C1 segment of cervical spinal cord (tissue), 14 donors: ENCODE measurements around the gene IGSF21.

ENCODE experiments used
- DNase-seq, 14 donors: peaks; one replicate each; lab custom pipeline; 2025; lab: John Stamatoyannopoulos, UW

The IGSF21 gene

DNA sequence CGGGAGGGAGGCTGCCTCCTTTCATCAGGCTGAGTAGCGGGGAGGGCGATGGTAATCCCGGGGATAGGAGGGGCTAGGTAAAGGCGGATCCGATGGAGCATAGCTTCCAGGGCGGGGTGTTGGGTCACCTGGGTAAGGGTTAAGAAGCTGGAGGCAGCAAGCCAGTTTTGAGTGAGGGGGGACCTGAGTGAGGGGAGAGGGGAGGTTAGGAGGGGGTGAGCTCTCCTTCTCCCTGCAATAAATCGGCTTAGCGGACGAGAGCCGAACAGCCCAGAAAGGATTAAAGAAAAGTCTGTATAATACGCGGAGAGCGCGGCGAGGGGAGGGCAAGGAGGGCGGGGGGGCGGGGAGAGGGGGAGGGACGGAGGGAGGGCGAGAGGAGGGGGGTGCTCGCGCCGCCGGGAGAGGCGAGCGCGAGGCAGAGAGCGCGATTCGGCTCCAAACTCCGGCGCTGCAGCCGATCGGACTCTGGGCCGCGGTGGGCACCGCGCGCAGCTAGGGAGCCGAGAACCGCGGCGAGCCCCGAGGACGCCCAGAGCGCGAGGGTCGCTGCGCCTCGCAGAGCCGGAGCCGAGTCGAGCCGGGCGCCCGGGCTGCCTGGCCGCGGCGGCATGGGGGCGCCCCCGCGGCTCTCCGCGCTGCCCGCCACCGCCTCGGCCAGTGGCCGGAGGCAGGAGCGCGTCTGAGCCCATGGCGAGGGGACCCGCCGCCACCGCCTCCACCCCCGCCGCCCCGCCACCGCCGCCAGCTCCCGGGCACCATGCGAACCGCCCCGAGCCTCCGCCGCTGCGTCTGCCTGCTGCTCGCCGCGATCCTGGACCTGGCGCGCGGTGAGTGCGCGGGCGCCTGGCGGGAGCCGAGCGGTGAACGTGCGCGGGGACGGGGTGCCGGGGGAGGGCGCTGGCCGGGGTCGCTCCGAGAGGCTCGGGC lies at the start of gene IGSF21:
TSS of gene IGSF21 (plus strand) at position 430 of the 930 bp plus-strand sequence. CDS start at position 761, 331 bp downstream.
- peak in 4 of 14 donors; percentile 15 to 73 (median 31) for DNase-seq

DNA sequence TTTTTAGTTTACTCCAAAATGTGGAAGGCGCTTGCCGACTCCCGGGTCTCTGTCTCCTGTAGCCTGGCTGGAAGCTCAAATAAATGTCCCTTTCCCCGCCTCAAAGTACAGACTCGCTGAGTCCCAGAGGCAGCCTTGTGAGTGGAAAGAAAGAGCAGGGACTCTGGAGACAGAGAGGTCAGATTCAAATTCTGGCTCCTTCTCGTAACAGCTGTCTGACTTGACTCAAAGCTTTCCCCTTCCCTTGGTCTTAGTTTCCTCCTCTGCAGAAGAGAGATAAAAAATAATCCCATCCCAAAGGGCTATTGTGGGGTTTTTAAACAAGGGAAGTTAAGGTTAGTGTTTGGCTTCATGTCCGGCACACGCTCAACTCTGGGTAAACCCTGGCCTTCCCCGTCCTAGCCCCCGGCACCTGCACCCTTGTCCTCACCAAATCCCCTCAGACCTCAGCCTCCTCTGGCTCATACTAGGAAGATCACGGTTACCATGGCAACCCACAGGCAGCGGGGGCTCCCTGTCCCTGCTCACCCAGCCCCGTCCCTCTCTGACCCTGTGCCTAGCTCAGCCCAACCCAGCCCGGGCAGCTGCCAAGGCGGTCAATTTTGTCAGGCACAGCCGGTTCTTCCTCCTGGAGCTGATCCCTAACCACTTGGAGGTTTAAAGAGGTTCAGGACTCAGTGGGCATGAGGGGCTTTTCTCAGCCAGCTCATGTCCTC lies 49.2 kb upstream of the IGSF21 start:
- DNase-seq: no peak

DNA sequence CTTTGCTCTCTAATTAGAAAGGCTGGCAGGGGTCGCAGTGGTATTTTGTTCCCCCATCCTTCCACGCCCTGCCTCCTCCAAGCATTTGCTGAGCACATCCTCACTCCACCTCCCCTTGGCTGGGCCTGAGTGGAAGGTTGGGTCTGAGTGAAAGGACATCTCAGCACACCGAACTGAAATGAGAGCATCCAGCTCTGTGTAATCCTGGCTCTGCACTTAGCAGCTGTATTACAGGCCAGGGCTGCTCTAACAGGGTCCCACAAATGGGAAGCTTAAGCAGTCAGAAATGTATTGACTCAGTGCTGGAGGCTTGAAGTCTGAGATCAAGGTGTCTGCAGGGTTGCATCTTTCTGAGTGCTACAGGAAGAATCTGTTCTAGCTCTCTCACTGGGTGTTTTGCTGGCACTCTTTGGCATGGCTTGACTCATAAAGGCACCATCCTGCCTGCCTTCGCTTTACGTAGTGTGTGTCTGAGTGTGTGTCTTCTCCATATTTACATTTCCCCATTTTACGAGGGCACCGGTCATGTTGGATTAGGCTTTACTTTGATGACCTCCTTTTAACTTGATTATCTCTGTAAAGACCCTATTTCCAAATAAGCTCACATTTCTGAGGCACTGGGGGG lies 48.5 kb upstream of the IGSF21 start:
- DNase-seq: no peak

DNA sequence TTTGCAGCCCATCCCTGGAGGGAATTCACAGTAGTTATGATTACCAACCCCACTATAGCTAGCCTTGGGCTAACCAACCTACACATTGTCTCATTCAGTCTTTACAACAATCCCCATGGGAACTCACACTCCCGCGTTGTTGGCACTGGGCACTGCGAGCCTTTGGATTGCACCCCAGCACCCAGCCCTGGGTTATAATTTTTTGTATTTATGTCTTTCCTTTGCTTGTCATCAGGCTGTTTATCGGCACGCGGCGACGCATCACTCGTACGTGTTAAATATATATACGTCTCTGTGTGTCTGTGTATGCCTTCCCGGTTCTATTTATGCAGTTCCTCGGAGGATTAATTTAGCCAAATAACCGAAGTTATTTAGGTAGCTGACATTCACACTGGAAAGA lies 47.2 kb upstream of the IGSF21 start:
- DNase-seq: no peak

DNA sequence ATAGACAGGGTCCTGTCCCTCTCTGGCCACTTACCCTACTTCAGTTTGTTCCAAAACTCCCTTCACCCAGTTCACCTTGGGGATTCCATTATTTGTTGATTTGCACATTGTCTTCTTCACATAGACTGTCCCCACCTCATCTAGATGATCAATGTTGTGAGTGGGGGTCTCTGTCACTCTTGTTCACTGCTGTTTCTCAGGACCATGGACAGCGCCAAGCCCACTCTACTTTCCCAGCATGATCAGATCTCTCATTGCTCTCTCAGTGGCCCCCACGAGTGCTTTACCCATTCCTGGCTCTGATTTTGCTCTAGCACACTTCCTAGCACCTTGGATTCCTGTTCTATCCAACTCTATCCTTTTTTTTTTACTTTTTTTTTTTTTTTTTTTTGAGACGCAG lies 45.4 kb upstream of the IGSF21 start:
- no peak for DNase-seq

DNA sequence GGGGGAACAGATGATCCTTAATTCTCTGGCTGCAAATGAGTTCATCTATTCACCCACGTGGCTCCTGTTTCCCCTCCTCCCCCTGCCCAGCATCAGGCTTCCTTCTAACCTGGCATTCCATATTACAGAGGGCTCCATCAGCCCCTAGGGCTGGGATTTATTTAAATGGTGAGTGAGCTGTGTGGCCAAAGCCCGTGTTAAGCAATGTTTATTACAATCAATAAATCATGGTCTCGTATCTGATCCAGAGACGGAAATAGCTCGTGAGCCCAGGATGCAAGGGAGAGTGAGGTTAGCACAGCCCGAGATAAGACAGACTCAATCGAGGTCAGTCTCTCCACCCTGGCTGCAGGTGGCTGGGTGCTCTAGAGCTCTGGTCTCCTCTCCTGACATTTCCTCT lies 43.1 kb upstream of the IGSF21 start:
- no peak for DNase-seq

DNA sequence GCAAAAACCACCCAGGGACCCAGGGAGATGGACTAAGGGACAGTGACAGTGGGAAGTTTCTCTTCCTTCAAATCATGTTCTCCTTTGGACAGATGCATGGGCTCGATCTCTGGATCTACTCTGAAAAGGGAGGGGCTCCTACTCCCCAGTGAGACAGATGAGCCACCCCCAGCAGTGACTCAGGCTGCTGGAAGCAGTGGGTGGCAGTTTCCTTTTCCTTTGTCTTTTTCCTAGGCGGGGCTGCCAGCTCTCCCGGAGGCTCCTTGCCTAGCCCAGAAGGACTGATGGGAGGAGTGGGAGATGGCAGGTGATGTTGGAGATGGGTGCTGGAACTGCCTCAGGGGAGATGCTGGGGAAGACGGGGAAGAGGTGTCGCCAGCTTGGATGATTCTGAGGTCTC lies 41.0 kb upstream of the IGSF21 start:
- no peak for DNase-seq

DNA sequence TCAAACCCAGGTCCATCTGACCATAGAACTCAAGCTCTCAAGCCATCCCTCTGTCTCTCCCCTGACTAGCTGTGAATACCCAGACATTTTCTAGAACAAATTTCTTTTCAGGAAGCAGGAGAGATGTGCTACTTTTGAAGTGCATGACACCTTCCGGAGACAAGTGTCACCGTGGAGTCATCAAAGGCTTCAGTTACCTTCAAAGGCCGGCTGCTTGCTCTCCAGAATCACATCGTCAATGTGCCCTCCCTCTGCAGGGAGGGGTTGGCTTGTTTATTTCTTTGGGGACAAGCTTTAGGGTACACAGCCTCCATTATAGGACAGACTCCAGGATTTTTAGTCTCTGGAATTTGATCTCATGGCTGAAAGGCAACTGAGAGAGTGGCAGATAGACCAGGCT lies 37.7 kb upstream of the IGSF21 start:
- no peak for DNase-seq

DNA sequence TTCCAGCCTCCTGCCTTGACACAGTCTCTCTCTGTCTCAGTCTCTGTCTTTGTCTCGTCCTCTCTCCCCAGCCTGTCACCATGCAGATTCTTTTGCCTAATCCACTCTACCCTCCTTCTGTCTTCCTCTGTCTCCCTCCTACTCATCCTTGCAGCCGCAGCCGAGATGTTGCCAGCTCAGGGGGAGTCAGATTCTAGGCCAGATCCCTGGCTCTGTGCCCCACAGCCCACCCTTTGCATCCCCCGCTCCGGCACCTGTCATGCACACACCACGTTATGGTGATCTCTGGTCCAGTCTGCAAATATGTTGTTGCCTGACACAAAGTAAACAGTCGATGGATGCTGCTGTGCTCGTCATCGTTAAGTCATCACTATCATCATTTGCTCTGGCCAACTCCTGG lies 35.5 kb upstream of the IGSF21 start:
- no peak for DNase-seq

DNA sequence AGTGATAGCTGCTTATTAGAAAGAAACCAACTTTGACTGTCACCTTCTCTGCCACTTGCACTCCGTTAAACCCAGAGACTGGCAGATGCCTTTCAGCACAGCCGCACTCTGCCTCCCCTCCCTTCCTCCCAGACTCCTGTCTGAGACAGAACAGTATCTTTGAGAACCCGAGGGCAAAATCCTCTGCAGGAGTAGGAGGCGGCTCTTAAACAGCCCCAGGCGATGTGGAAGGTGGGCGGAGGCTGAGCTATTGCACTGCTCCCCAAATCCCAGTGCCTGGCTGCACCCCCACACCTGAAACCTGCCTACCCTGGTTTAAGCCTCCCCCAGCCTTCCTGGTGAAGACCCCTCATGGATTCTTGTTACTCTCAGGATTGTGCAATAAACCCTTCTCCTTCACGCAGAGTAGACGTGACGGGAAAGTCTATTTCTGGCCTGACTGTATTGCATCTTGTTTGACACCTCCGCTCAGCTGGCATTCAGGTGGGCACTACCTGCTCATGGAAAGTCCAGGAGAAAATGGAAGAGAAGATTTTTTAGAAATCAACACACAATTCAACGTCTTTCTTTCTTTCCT lies 34.4 kb upstream of the IGSF21 start:
- DNase-seq: no peak

DNA sequence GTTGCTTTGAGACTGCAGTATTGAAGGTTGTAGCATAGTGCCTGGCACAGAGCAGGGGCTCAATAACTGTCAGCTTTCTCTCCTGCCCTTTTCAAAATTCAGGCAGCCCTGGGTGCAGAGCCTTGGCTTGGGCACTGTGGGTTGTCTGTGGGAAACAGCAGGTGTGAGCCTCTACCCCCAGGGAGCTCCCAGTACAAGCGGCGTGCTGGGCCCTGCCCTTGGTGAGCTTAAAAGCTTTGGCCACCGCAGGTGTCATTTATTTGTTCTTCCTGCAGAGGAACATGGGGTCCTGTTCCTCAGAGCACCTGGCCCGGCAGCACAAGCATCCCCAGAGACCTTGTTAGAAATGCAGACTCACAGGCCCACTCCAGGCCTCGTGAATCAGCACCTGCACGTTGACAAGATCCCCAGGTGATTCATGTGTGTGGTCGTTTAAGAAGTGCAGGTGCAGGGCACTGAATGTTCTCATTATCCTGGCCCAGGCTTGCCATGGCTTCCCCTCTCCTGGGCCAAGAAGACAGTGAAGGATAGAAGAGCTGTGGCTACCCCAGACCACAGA lies 29.9 kb upstream of the IGSF21 start:
- DNase-seq: no peak

DNA sequence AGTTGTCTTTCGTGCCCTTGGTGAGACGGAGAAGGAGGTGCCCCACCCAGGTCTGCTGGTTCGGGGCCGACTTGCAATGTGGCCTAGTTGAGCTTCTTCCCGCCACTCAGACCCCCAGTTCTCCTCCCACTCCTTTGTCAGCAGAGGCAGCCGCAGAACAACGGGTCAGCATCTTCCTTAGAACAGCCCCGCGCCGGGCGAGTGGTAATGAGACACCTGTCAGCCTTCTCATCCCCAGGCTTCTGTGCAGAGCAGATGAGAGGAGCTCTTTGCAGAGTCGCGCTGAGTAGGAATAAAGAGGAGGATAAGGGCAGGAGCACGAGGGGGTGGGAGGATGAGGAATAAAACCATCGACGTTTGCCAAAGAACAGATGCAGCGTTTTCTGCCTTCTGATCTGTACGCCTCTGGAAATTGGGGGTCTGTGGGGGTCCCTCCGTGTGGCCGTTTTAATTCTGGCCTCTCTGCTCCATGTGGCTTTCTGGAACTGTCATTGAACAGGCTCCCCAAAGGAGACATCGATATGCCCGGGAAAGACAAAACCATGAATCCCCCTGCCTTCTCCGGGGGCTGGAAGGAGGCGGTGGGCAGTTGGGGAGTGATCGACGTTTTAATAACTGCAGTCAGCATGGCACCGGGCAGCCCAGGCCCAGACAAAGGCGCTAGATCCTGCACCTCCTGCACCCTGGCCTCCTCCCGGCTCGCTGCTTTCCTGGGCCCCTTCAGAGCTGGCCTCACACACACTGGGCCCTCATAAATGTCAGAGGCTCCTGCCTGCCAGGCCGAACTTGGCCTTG lies 27.5 kb upstream of the IGSF21 start:
- DNase-seq: no peak

DNA sequence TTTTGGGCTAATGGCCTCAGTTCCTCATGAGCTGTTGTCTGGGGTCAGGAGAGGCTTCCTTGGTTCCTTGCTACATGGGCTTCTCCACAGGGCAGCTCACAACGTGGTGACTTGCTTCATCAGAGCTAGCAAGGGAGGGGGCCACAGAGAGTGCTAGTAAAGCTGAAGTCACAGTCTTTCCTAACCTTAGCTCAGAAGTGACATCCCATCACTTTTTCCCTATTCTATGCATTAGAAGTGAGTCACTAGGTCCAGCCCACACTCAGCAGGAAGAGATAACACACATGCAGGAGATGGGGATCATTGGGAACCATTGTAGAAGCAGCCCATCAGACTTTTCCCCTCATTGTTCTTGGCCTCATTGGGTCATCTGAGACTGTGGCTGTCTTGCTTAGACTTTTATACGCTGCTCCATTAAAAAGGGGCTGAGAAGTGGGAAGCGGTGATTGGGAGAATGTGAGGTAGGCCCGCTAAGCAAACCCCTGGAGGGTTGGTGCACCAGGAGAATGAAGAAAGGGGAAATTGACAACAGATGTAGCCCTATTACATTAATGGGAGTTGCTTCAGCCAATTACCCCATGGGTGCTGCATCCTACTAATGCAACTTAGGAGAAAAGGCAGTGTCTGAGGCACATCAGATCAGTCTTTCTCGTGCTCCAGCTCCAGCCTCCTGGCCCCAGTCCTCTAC lies 22.1 kb upstream of the IGSF21 start:
- no peak for DNase-seq

DNA sequence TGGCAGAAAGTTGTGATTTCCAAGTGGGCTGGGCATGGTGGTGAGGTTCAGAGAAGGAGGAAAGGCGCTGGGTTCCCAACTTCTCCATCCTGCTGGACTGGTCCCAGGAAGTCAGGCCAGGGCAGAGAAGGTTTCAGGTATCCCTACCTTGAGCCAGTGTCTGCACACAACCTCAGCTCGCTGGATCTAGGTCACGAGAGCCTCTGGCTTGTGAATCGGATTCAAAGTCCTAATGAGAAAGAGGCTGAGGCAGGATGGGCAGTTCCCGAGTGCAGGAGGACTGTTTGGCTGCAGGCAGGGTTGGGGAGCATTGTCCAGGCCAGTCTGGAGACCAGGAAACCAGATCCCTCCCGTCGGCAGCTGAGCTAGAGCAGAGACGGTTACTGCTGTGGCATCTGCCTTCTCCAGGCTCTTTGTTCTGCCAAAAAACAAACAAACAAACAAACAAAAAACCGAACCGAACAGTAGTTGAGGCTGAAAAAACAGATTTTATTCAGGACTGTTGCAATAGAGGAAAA lies 19.5 kb upstream of the IGSF21 start:
- no peak for DNase-seq

DNA sequence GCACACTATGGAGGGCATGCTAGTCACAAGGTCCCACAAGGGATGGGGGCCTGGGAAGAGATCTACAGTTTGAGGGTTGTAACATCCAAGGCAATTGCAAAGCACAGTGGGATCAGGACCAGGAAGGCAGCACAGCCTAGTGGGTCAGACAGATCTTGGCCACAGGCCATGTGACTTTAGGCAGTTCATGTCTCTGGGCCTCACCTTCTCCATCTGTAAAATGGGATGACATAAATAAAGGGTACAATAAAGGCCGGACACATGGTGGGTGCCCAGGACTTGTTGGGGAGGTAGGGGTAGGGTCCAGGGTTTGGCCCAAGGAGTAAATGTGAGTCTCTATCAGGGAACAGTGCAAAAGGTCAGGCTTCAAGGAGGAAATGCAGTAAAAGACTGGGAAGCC lies 18.1 kb upstream of the IGSF21 start:
- DNase-seq: no peak

DNA sequence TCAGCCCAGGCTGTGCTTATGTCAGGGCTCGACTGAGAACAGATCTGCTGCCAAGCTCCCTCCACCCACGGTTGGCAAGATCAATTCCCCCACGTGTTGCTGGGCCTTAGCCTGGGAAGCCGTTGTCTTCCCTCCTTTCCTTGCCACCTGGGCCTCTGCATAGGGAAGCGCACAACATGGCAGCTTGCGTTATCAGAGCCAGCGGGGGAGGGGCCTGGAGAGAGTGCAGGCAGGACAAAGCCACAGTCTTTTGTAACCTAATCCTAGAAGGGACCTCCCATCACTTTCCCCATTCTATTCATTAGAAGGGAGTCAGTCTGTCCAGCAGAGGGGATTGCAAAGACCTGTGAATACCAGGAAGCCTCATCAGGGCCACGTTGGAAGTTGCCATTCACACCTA lies 17.0 kb upstream of the IGSF21 start:
- no peak for DNase-seq

DNA sequence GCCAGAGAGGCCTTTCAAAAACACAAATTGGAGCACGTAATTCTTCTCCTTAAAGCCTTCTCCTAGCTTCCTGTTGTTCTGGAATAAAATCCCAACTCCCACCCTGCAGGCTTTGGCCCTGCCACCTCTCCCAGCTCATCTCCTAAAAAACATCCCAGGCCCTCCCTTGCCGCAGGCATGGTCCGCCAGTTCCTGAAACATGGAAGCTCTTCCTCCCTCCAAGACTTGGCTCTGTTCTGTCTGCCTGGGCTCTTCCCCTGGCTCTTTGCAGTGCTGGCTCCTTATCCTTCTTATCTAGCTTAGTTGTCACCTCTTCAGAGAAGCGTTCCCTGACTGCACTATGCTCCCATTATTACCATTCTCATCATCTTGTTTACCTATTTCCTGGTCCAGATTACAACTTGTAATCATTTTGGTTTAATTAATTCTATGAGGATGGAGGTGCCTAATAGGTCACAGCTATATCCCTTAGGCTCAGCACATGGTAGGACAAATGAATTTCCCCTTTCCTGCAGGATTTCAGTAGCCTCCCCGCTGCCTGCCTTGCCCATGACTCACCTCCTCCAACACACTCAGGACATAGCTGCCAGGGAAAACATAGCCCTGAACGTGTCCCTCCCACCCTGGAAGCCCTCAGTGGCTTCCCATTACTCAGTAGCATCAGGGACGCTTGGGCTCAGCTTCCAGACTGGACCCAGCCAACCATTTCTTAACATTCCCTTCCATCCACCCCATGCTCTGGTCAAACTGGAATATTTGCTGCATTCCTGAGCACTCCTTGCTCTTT lies 15.7 kb upstream of the IGSF21 start:
- no peak for DNase-seq

DNA sequence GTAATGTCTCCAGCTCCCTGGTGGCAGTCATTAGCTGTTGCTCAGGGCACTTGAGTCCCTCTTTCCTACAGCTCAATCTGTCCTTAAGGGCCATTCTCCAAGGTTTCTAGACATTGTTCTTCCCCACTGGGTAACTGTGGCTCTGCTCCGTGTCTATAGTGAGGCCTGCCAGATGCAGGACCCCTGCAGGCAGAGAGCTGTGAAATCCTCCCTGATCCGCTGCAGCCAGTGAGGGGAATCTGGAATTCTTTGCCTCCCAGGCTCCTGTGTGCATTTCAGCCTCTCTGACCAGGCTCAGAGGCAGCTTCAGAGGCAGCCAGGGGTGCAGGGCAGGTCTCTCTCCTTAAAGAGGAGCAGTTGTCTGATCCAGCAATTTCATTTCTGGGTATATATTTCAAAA lies 14.4 kb upstream of the IGSF21 start:
- no peak for DNase-seq

DNA sequence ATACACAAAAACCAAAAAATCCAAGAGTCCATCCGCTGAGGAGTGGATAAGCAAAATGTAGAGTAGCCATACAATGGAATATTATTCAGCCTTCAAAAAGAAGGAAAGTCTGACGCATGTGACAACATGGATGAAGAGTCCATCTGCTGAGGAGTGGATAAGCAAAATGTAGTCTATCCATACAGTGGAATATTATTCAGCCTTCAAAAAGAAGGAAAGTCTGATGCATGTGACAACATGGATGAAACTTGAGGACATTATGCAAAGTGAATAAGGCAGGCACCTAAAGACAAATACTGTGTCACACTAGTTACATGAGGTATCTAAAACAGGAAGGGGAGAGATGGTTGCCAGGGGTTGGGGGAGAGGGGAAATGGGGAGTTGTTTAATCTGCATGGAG lies 14.0 kb upstream of the IGSF21 start:
- no peak for DNase-seq
